CD4-positive, alpha-beta T cell (primary cell): Measurements from ENCODE around the gene PCYOX1L. TPM values are rescaled to one million over a fixed set of nuclear protein-coding genes. Genes with fewer than 3 reads are reported as not detected.

Experiments
- ATAC-seq: fragments of 200-7000 bp; cut with Tn5 transposase; one replicate; pipeline ENCODE4 v1.10.0; 2022; ENCODE audit warnings: mild to moderate bottlenecking; ENCODE audit not compliant: poor library complexity
- CTCF ChIA-PET: fragments of 350-600 bp; sonication (Branson Sonifier 250); formaldehyde crosslinking; loops from one replicate; lab custom pipeline; 2021; ENCODE audit warnings: antibody characterized with exemption, inconsistent platforms; lab: Charles Lee
- POLR2A ChIA-PET: fragments of 350-600 bp; sonication (Branson Sonifier 250); formaldehyde crosslinking; loops from one replicate; lab custom pipeline; 2021; ENCODE audit warnings: antibody characterized with exemption, inconsistent platforms; lab: Charles Lee
- DNase-seq, 14 experiments: peaks; one replicate each; pipeline ENCODE4 v3.0.0-alpha.2; 2013 to 2020; ENCODE audit warnings: mixed read lengths in 2 of 14
- H3K27ac ChIP-seq, 2 donors: one replicate each; pipeline versions ENCODE4 v1.5.1 to v1.7.0; 2013; ENCODE audit warnings: low read length in 2 of 2, low read depth in 1 of 2, mild to moderate bottlenecking in 1 of 2
- H3K27me3 ChIP-seq, 2 experiments: 1 replicate in 1 of 2; 2 replicates in 1 of 2; pipeline versions ENCODE4 v1.6.1 to v1.7.0; 2013; ENCODE audit warnings: low read length in 2 of 2, control low read depth in 1 of 2, mild to moderate bottlenecking in 1 of 2, moderate library complexity in 1 of 2; ENCODE audit not compliant: insufficient read depth in 2 of 2, control insufficient read depth in 1 of 2
- H3K36me3 ChIP-seq: one replicate; pipeline ENCODE4 v1.6.1; 2013; ENCODE audit warnings: low read length, control low read depth; ENCODE audit not compliant: insufficient read depth
- H3K4me1 ChIP-seq: one replicate; pipeline ENCODE4 v1.6.1; 2013; ENCODE audit warnings: low read length, control low read depth; ENCODE audit not compliant: insufficient read depth
- H3K4me3 ChIP-seq: one replicate; pipeline ENCODE4 v1.5.1; 2013; ENCODE audit warnings: mild to moderate bottlenecking, low read length, moderate library complexity
- H3K9me3 ChIP-seq, 2 experiments: 1 replicate in 1 of 2; 2 replicates in 1 of 2; pipeline versions ENCODE4 v1.6.1 to v1.7.0; 2013; ENCODE audit warnings: low read length in 2 of 2, mild to moderate bottlenecking in 2 of 2, control low read depth in 1 of 2, moderate library complexity in 1 of 2; ENCODE audit not compliant: control insufficient read depth in 1 of 2, insufficient read depth in 1 of 2
- H3K27ac Mint-ChIP-seq: one replicate; pipeline ENCODE4 v1.8.0; 2020; ENCODE audit warnings: mixed read lengths
- H3K27me3 Mint-ChIP-seq: one replicate; pipeline ENCODE4 v1.8.0; 2021; ENCODE audit warnings: mixed read lengths
- H3K36me3 Mint-ChIP-seq: one replicate; pipeline ENCODE4 v1.8.0; 2021; ENCODE audit warnings: low read depth, mixed read lengths
- H3K4me1 Mint-ChIP-seq: one replicate; pipeline ENCODE4 v1.8.0; 2021; ENCODE audit warnings: low read depth, mixed read lengths
- H3K4me3 Mint-ChIP-seq: one replicate; pipeline ENCODE4 v1.8.0; 2020; ENCODE audit warnings: mild to moderate bottlenecking, mixed read lengths
- H3K9me3 Mint-ChIP-seq: one replicate; pipeline ENCODE4 v1.8.0; 2020; ENCODE audit warnings: mixed read lengths
- CTCF ChIP-seq: fragments of 200-600 bp; IDR thresholded peaks from one replicate; pipeline ENCODE4 v1.8.0; 2022; ENCODE audit warnings: antibody characterized with exemption, mild to moderate bottlenecking
- intact Hi-C, 2 experiments: fragments of 100-400 bp; cut with DNase I in 1 of 2; cut with micrococcal nuclease in 1 of 2; formaldehyde crosslinking; loops; one replicate each; pipeline versions ENCODE4 v1.15.1 to v1.9.0; 2023 to 2025; cut with DNase I, micrococcal nuclease
- total RNA-seq, 174 experiments: library from RNA in 2 of 174; stranded (reverse) in 2 of 174; gene quantifications; one replicate each; pipeline ENCODE4 v1.2.3 and lab custom pipeline; 2021 to 2026

PCYOX1L gene
- total RNA-seq, 2 experiments from 2014 or later, result 22.9 to 24.8 TPM

DNA sequence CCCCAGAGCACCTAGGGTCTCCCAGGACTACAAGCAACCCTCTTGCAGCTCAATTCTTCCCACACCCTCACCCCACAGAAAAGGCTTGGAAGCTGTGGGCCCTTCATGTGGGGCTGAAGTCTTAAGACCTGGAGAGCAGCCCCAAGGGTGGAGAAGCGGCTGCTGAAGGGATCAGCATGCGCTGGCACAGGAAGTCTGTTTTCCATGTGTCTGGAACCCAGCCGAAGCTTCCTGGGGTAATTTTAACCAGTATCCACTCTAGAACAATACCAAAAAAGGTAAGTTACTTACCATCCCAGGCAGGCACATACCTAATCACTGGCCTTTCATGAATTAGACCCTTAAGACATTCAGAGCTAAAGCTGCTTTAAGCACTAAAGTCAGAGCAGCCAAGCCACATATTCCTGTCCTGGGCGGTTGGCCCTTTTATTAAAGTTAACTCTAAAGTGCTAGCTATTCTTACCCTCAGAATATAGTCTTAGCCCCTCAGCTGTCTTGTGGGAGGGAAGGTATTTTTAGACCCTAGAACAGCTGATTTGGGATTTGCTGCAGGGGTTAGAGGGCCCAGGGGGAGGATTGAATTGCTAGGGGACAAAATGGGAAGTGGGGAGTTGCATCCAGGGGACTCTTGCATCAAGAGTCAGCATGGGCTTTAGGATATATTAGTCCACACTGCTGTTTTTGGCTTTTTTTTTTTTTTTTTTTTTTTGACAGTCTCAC lies 14.4 kb downstream of the PCYOX1L start:
- ChIA-PET CTCF (interaction anchor here (0.7 to 2.5 kb wide), 7 partner anchors 16 to 107 kb away, joined by 3 to 22 read pairs (median 5); no protein-coding TSS in a partner anchor), POLR2A (interaction anchor here (1.0 to 1.5 kb wide), 7 partner anchors 11 to 143 kb away, joined by 3 to 9 read pairs (median 4); partner anchors contain the start of genes GRPEL2 and PCYOX1L)
- ATAC-seq (no peak), DNase-seq (no peak)
- H3K9me3 ChIP-seq, result no peaks in the 10 kb centered on the region
- H3K27ac ChIP-seq, result no peak overlapping the region
- Mint-ChIP-seq H3K4me1 (peaks cover 17% of the 10 kb centered on the region), H3K27me3 (no peaks in the 10 kb centered on the region), H3K36me3 (peaks cover 11% of the 10 kb centered on the region), H3K4me3 (no peak overlapping the region), H3K9me3 (no peaks in the 10 kb centered on the region), H3K27ac (no peak overlapping the region)
- H3K36me3 ChIP-seq, result peaks cover 3% of the 10 kb centered on the region
- no peak overlapping the region for H3K4me3 ChIP-seq
- H3K4me1 ChIP-seq, result peaks cover 21% of the 10 kb centered on the region
- intact Hi-C loops, result loop anchor here (5.0 to 10.0 kb wide), 2 partner anchors 60 to 227 kb away; partner anchors contain the start of gene ABLIM3 (in 1 of the 2)
- no peak for TF ChIP-seq CTCF
- peaks cover 0 to 3% of the 10 kb centered on the region in 2 experiments for H3K27me3 ChIP-seq

DNA sequence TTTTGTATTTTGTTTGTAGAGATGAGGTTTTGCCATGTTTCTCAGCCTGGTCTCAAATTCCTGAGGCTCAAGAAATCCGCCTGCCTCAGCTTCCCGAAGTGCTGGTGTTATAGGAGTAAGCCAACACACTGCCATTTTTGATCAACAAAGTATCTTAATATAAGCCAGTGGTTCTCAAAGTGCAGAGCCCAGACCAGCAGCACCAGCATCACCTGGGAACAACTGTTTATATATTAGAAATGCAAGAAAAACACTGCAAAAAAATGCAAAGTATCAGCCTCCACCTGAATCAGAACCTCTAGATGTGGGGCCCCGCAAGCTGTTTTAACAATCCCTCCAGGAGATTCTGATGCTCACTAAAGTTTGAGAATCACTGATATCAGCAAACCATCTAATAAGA lies 15.1 kb downstream of the PCYOX1L start:
- POLR2A ChIA-PET, result interaction anchor here (1.0 to 1.5 kb wide), 2 partner anchors 15 to 142 kb away, joined by 3 to 6 read pairs; partner anchors contain the start of gene PCYOX1L
- no peaks in the 10 kb centered on the region for H3K27me3 Mint-ChIP-seq

DNA sequence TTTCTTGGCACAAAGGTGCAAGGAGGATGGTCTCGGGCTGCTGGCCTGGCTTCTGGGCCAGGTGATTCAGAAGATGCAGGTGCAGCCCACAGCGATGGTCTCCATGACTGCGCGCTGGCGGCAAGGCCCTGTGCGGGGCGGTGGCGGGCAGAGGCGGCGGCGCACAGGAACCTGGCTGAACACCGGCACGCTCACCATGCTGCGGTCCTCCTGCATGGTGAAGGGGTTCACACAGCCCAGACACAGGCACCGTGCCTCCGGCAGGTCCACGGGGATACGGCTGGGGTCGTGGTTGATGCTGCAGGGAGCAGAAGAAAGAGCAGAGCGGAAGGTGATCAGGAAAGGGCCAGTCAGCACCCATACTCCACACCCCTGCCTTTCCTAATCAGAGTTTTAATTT lies 16.5 kb downstream of the PCYOX1L start:
- DNase-seq, result no peak

More for the DNA sequence above, 15.1 kb downstream of the PCYOX1L start:
- CTCF ChIA-PET, result interaction anchor here (2.5 kb wide), 2 partner anchors 52 to 56 kb away, joined by 11 to 22 read pairs; no protein-coding TSS in a partner anchor
- no peak overlapping the region for H3K4me3 ChIP-seq
- intact Hi-C loops, result loop anchor here (5.0 to 10.0 kb wide), 2 partner anchors 59 to 228 kb away; partner anchors contain the start of gene ABLIM3 (in 1 of the 2)
- peaks cover 3% of the 10 kb centered on the region for H3K36me3 ChIP-seq
- H3K27ac ChIP-seq, result no peak overlapping the region
- H3K4me3 Mint-ChIP-seq, result no peak overlapping the region
- ATAC-seq (no peak), DNase-seq (no peak)
- no peak overlapping the region for H3K27ac Mint-ChIP-seq
- H3K27me3 ChIP-seq, result peaks cover 0 to 3% of the 10 kb centered on the region in 2 experiments
- no peaks in the 10 kb centered on the region for H3K9me3 ChIP-seq
- peaks cover 8% of the 10 kb centered on the region for H3K36me3 Mint-ChIP-seq
- H3K9me3 Mint-ChIP-seq, result no peaks in the 10 kb centered on the region
- TF ChIP-seq CTCF, result no peak
- peaks cover 12% of the 10 kb centered on the region for H3K4me1 Mint-ChIP-seq
- H3K4me1 ChIP-seq, result peaks cover 14% of the 10 kb centered on the region

More for the DNA sequence above, 16.5 kb downstream of the PCYOX1L start:
- POLR2A ChIA-PET, result no interaction called here
- H3K36me3 ChIP-seq, result peaks cover 3% of the 10 kb centered on the region
- peaks cover 6% of the 10 kb centered on the region for H3K4me1 Mint-ChIP-seq
- H3K9me3 Mint-ChIP-seq, result no peaks in the 10 kb centered on the region
- peaks cover 0 to 3% of the 10 kb centered on the region in 2 experiments for H3K27me3 ChIP-seq
- no peaks in the 10 kb centered on the region for H3K9me3 ChIP-seq
- H3K36me3 Mint-ChIP-seq, result peaks cover 5% of the 10 kb centered on the region
- no peaks in the 10 kb centered on the region for H3K27me3 Mint-ChIP-seq
- no peak overlapping the region for H3K4me3 ChIP-seq
- no peak overlapping the region for H3K27ac ChIP-seq
- ATAC-seq, result no peak
- TF ChIP-seq CTCF, result no peak
- no peak overlapping the region for H3K4me3 Mint-ChIP-seq
- H3K4me1 ChIP-seq, result peaks cover 11% of the 10 kb centered on the region
- H3K27ac Mint-ChIP-seq, result no peak overlapping the region
- intact Hi-C loops, result loop anchor here (5.0 to 10.0 kb wide), 2 partner anchors 58 to 230 kb away; partner anchors contain the start of gene ABLIM3 (in 1 of the 2)
- CTCF ChIA-PET, result no interaction called here
